Esophagus squamous epithelium (tissue), 5 donors: ENCODE results near the gene UBE2O. TPM values are rescaled to one million over a fixed set of nuclear protein-coding genes. Genes with fewer than 3 reads are reported as not detected.
A peak's percentile ranks its signal among the peaks of the same experiment; 100 is the strongest.

ENCODE experiments used
- DNase-seq: peaks from one replicate; lab custom pipeline; 2025; lab: John Stamatoyannopoulos, UW
- H3K27ac ChIP-seq, 4 donors: fragments of 200-600 bp; sonication (generic); one replicate each; pipeline ENCODE4 v1.5.1; 2016 to 2019; ENCODE audit warnings: mild to moderate bottlenecking in 1 of 4
- H3K27me3 ChIP-seq, 4 donors: fragments of 200-600 bp; sonication (generic); 1 replicate in 3 of 4; 2 replicates in 1 of 4; pipeline versions ENCODE4 v1.5.1 to v1.6.0; 2017 to 2021; ENCODE audit warnings: antibody characterized with exemption in 1 of 4
- H3K36me3 ChIP-seq, 3 donors: fragments of 200-600 bp; sonication (generic); one replicate each; pipeline ENCODE4 v1.5.1; 2016 to 2019
- H3K4me1 ChIP-seq, 3 donors: fragments of 200-600 bp; sonication (generic); one replicate each; pipeline ENCODE4 v1.5.1; 2017 to 2019
- H3K4me3 ChIP-seq, 4 donors: fragments of 200-600 bp; sonication (generic); 1 replicate in 3 of 4; 2 replicates in 1 of 4; pipeline ENCODE4 v1.5.1; 2016 to 2019; ENCODE audit warnings: mild to moderate bottlenecking in 2 of 4, moderate library complexity in 1 of 4
- H3K9me3 ChIP-seq, 3 donors: fragments of 200-600 bp; sonication (generic); one replicate each; pipeline ENCODE4 v1.5.1; 2016 to 2019
- POLR2A ChIP-seq, 4 donors: fragments of 450-650 bp; IDR thresholded peaks; one replicate each; pipeline ENCODE4 v1.6.1; 2017; ENCODE audit warnings: antibody characterized with exemption in 4 of 4, mild to moderate bottlenecking in 4 of 4, moderate library complexity in 3 of 4
- WGBS, 2 donors: methylation state at CpG; one replicate each; pipeline ENCODE4 v1.1.5; 2018; 5-methylcytosine and 5-hydroxymethylcytosine counted together
- intact Hi-C: fragments of 100-400 bp; cut with DNase I; formaldehyde crosslinking; loops from one replicate; pipeline ENCODE4 v1.15.0; 2022
- total RNA-seq, 4 donors: library from RNA; depleted of rRNA; stranded (reverse); fragments of >200 nt; gene quantifications; one replicate each; pipeline ENCODE4 v1.1.0, GENCODE V29; 2016
- TF ChIP-seq, protein P1 (sequence below), 6 experiments: fragments of 450-650 bp in 4 of 6; fragments of 200-600 bp in 2 of 6; sonication (generic) in 2 of 6; IDR thresholded peaks; one replicate each; pipeline ENCODE4 v1.5.1; 2016 to 2019; ENCODE audit warnings: antibody characterized with exemption in 6 of 6, mild to moderate bottlenecking in 4 of 6, moderate library complexity in 4 of 6
- donor health status: DM: yes; HTN: yes; CAD: no.

UBE2O gene
- total RNA-seq, 4 donors from 2014 or later, result 11.9 to 19.8 (median 16.3) TPM

DNA sequence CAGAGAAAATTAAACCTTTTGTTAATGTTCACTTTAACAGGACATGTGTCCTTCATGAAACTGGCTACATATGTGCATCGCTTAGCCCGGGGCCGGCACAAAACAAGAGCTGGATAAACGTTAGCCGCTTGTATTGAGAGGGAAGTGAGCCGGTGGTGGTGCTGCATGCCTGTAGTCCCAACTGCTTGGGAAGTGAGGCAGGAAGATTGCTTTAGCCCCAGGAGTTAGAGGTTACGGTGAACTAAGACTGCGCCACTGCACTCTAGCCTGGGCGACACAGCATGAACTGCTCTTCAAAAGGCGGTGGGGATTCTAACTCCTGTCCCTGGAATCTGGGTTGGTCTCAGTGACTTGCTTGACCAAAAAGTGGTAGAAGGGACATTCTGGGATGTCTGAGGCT, 83.6 kb downstream of the UBE2O start:
- Histone ChIP-seq H3K4me3 (no peak overlapping the region), H3K4me1 (peaks cover 0 to 23% (median 19%) of the 10 kb centered on the region in 3 donors), H3K9me3 (no peaks in the 10 kb centered on the region), H3K27me3 (no peaks in the 10 kb centered on the region), H3K27ac (no peak overlapping the region), H3K36me3 (no peaks in the 10 kb centered on the region)
- TF ChIP-seq, protein P1, sequence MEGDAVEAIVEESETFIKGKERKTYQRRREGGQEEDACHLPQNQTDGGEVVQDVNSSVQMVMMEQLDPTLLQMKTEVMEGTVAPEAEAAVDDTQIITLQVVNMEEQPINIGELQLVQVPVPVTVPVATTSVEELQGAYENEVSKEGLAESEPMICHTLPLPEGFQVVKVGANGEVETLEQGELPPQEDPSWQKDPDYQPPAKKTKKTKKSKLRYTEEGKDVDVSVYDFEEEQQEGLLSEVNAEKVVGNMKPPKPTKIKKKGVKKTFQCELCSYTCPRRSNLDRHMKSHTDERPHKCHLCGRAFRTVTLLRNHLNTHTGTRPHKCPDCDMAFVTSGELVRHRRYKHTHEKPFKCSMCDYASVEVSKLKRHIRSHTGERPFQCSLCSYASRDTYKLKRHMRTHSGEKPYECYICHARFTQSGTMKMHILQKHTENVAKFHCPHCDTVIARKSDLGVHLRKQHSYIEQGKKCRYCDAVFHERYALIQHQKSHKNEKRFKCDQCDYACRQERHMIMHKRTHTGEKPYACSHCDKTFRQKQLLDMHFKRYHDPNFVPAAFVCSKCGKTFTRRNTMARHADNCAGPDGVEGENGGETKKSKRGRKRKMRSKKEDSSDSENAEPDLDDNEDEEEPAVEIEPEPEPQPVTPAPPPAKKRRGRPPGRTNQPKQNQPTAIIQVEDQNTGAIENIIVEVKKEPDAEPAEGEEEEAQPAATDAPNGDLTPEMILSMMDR (IDR thresholded peaks at IDR 0.05), result no peak
- TF ChIP-seq POLR2A (IDR thresholded peaks at IDR 0.05), result no peak
- intact Hi-C loops, result no loop called here
- WGBS, 2 donors, result 83 to 85% methylated on average over 6 to 10 of the region's 10 CpGs
- no peak for DNase-seq

DNA sequence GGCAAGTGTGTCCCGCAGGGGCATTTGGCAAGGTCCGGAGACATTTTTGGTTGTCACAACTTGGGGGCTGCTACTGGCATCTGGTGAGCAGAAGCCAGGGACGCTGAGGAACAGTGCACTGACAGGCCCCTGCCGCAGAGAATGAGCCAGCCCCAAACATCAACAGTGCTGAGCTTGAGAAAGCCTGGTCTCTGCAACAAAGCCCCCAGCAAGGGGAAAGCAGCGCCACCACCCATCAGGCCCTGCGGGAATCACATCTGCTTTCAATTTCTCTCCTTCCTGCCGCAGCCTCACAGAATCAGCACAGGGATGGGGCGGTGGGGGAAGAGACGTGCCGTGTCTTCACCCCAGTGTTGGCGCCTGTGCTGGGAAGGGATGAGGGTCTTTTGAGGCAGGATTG, 84.4 kb downstream of the UBE2O start:
- Histone ChIP-seq H3K36me3 (no peaks in the 10 kb centered on the region), H3K27me3 (no peaks in the 10 kb centered on the region), H3K9me3 (no peaks in the 10 kb centered on the region), H3K4me1 (peaks cover 0 to 26% (median 19%) of the 10 kb centered on the region in 3 donors), H3K27ac (no peak overlapping the region), H3K4me3 (no peak overlapping the region)
- 40 to 84% methylated on average over 1 to 9 of the region's 11 CpGs for WGBS, 2 donors
- no peak for DNase-seq
- intact Hi-C loops, result no loop called here
- no peak for TF ChIP-seq POLR2A (IDR thresholded peaks at IDR 0.05)
- TF ChIP-seq, protein P1 (IDR thresholded peaks at IDR 0.05), result no peak

DNA sequence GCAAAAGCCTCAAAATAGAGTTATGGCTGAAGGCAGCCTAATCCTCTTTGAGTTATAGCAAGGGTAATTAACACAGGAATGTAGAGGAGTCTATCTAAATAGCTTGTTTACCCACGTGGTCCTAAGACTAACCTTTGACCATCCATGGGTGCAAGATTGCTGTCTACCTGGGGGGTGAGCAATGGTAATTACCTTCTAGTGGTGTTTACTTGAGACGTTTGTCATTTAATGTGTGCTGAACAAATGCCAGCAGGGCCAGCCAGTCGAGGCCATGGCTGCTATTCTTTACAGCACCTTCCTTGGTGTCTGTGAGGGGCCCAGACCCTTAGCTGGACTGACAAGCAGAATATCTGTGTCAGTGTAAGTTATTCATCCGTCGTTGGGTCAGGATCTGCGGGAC, 85.3 kb downstream of the UBE2O start:
- H3K36me3 ChIP-seq, result no peaks in the 10 kb centered on the region
- WGBS, 2 donors, result 37 to 67% methylated on average over 3 to 6 of the region's 6 CpGs
- TF ChIP-seq POLR2A (IDR thresholded peaks at IDR 0.05), result no peak
- TF ChIP-seq, protein P1 (IDR thresholded peaks at IDR 0.05), result no peak
- no peak for DNase-seq
- peaks cover 2 to 35% (median 22%) of the 10 kb centered on the region in 3 donors for H3K4me1 ChIP-seq
- intact Hi-C loops, result no loop called here
- H3K4me3 ChIP-seq, result no peak overlapping the region
- no peaks in the 10 kb centered on the region for H3K9me3 ChIP-seq
- H3K27ac ChIP-seq, result no peak overlapping the region
- H3K27me3 ChIP-seq, result no peaks in the 10 kb centered on the region

DNA sequence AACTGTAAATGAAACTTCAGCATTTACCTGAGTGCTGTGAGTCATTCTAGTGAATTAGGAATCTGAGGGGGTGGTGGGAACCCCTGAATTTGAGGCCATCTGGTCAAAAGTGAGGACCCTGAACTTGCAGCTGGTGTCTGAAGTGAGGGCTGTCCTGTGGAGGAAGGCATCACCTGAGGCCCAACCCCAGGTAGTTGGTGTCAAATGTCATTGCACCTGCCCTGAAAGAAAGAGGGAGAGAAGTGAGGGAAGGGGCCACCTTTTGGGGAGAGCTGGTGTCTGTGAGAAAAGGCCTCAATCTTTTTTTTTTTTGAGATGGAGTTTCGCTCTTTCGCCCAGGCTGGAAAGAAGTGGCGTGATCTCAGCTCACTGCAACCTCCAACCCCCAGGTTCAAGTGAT, 86.7 kb downstream of the UBE2O start:
- H3K27ac ChIP-seq, result no peak overlapping the region
- intact Hi-C loops, result no loop called here
- DNase-seq, result no peak
- TF ChIP-seq, protein P1 (IDR thresholded peaks at IDR 0.05), result no peak
- TF ChIP-seq POLR2A (IDR thresholded peaks at IDR 0.05), result no peak
- peaks cover 11 to 48% (median 29%) of the 10 kb centered on the region in 3 donors for H3K4me1 ChIP-seq
- H3K4me3 ChIP-seq, result no peak overlapping the region
- no peaks in the 10 kb centered on the region for H3K36me3 ChIP-seq
- no peaks in the 10 kb centered on the region for H3K9me3 ChIP-seq
- WGBS, 2 donors, result 79 to 90% methylated on average over 2 to 3 of the region's 3 CpGs
- H3K27me3 ChIP-seq, result no peaks in the 10 kb centered on the region

DNA sequence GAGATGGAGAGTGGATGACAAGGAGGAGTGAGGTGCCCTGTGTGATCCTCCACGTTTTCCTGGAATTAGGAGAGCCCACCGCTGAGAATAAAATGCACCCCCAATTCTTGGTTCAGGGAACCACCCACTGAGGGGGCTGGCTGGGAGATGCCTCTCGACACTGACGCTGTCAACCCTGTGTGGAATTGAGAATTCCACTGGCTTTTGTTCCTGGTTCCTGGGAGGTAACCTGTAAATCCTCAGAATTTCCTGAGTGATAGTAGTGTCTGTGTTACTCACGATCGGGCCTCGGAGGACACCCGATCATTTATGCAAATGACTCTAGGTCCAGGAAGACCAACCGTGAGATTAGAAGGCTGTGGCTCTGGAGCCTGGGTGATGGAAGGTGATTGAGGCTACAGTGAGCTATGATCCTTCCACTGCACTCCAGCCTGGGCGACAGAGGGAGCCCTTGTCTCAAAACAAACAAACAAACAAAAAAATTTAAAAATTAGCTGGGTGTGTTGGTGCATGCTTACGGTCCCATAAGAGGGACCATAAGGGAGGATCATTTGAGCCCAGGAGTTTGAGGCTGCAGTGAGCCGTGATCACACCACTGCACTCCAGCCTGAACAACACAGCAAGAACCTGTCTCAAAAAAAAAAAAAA, 87.6 kb downstream of the UBE2O start:
- Histone ChIP-seq H3K4me3 (no peak overlapping the region), H3K9me3 (no peaks in the 10 kb centered on the region), H3K27me3 (no peaks in the 10 kb centered on the region), H3K36me3 (no peaks in the 10 kb centered on the region), H3K27ac (no peak overlapping the region), H3K4me1 (peaks cover 11 to 48% (median 26%) of the 10 kb centered on the region in 3 donors)
- 54 to 57% methylated on average over 12 of the region's 12 CpGs for WGBS, 2 donors
- intact Hi-C loops, result no loop called here
- DNase-seq, result no peak
- TF ChIP-seq POLR2A (IDR thresholded peaks at IDR 0.05), result no peak
- TF ChIP-seq, protein P1 (IDR thresholded peaks at IDR 0.05), result peak in 1 of 6 experiments; percentile 8
